Inferior parietal cortex (tissue), 1 donor: ENCODE measurements around the gene RRP15.

Experiments used
- DNase-seq: peaks from one replicate; pipeline ENCODE4 v3.0.0-alpha.2; 2016; ENCODE audit errors: extremely low spot score

RRP15 gene

GRCh38 chr1:218284917-218285635, at the start of gene RRP15:
TSS of gene RRP15 (plus strand) at chr1:218285293. CDS start at chr1:218285317, 24 bp downstream.
- DNase-seq = peak; percentile 89

GRCh38 chr1:218242171-218242570, 42.9 kb upstream of the RRP15 start:
- DNase-seq = no peak

- no peak for DNase-seq
Measured at GRCh38 chr1:218247339-218247738, 37.8 kb upstream of the RRP15 start.

GRCh38 chr1:218249338-218250140, 35.6 kb upstream of the RRP15 start:
- DNase-seq = no peak

GRCh38 chr1:218250492-218250891, 34.6 kb upstream of the RRP15 start:
- no peak for DNase-seq

GRCh38 chr1:218254296-218254946, 30.7 kb upstream of the RRP15 start:
- DNase-seq = no peak

- DNase-seq = no peak
Measured at GRCh38 chr1:218255090-218255489, 30.0 kb upstream of the RRP15 start.

GRCh38 chr1:218257371-218257770, 27.7 kb upstream of the RRP15 start:
- no peak for DNase-seq

GRCh38 chr1:218257971-218258370, 27.1 kb upstream of the RRP15 start:
- no peak for DNase-seq

- DNase-seq = no peak
Measured at GRCh38 chr1:218259339-218259738, 25.8 kb upstream of the RRP15 start.

- DNase-seq = no peak
Measured at GRCh38 chr1:218259800-218260199, 25.3 kb upstream of the RRP15 start.

GRCh38 chr1:218262259-218262658, 22.8 kb upstream of the RRP15 start:
- DNase-seq = no peak

GRCh38 chr1:218266356-218266755, 18.7 kb upstream of the RRP15 start:
- no peak for DNase-seq

GRCh38 chr1:218272366-218272765, 12.7 kb upstream of the RRP15 start:
- DNase-seq = no peak

- no peak for DNase-seq
Measured at GRCh38 chr1:218273762-218274479, 11.2 kb upstream of the RRP15 start.

- DNase-seq = no peak
Measured at GRCh38 chr1:218274511-218274910, 10.6 kb upstream of the RRP15 start.

- DNase-seq = no peak
Measured at GRCh38 chr1:218275823-218276222, 9.3 kb upstream of the RRP15 start.

- no peak for DNase-seq
Measured at GRCh38 chr1:218281285-218281684, 3.8 kb upstream of the RRP15 start.

- peak; percentile 36 for DNase-seq
Measured at GRCh38 chr1:218284377-218284916, 646 bp upstream of the RRP15 start.

GRCh38 chr1:218292515-218292914, 7.4 kb downstream of the RRP15 start:
- DNase-seq = no peak

GRCh38 chr1:218294546-218294945, 9.5 kb downstream of the RRP15 start:
- DNase-seq = no peak

GRCh38 chr1:218296162-218296561, 11.1 kb downstream of the RRP15 start:
- no peak for DNase-seq
